ENCODE data around the gene TBX6. TPM values are rescaled to one million over a fixed set of nuclear protein-coding genes. Genes with fewer than 3 reads are reported as not detected.

Gene TBX6
- total and polyA plus RNA-seq, 10 donors, result 0.66 to 3.4 (median 1.8) TPM; not detected in 1

DNA sequence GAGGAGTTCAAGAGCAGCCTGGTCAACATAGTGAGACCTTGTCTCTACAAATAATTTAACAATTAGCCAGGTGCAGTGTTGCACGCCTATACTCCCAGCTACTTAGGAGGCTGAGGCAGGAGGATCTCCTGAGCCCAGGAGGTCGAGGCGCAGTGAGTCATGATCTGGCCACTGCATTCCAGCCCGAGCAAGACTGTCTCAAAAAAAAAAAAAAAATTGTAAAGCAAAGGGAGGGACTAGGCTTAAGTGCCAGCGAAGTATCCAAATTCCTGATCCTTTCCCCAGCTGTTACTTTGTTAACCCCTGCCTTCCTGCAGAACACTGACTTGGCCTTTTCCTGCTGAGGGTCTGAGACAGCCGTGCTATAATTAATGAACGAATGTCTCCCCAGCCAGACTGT, 18.9 kb upstream of the TBX6 start:
- TF ChIP-seq, protein P1, sequence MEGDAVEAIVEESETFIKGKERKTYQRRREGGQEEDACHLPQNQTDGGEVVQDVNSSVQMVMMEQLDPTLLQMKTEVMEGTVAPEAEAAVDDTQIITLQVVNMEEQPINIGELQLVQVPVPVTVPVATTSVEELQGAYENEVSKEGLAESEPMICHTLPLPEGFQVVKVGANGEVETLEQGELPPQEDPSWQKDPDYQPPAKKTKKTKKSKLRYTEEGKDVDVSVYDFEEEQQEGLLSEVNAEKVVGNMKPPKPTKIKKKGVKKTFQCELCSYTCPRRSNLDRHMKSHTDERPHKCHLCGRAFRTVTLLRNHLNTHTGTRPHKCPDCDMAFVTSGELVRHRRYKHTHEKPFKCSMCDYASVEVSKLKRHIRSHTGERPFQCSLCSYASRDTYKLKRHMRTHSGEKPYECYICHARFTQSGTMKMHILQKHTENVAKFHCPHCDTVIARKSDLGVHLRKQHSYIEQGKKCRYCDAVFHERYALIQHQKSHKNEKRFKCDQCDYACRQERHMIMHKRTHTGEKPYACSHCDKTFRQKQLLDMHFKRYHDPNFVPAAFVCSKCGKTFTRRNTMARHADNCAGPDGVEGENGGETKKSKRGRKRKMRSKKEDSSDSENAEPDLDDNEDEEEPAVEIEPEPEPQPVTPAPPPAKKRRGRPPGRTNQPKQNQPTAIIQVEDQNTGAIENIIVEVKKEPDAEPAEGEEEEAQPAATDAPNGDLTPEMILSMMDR (IDR thresholded peaks at IDR 0.05 in 8 of 11, conservative IDR thresholded peaks at IDR 0.05 in 3 of 11), result no peak
- TF ChIP-seq POLR2AphosphoS5 (IDR thresholded peaks at IDR 0.05), result no peak
- no peak for TF ChIP-seq POLR2A (IDR thresholded peaks at IDR 0.05)
- intact Hi-C loops (cut with DNase I; ENCODE audit: low total_unique reads), result no loop called here
- Histone ChIP-seq H3K27me3 (replicated peaks in 1 of 7) (no peaks in the 10 kb centered on the region), H3K4me1 (peaks cover 0 to 33% (median 9%) of the 10 kb centered on the region in 6 donors), H3K27ac (no peak overlapping the region), H3K9me3 (no peaks in the 10 kb centered on the region), H3K36me3 (peaks cover 0 to 100% (median 66%) of the 10 kb centered on the region in 6 donors), H3K4me3 (no peak overlapping the region)
- 70 to 91% (median 82%) methylated on average over 7 of the region's 7 CpGs for WGBS, 5 donors
- no peak for DNase-seq

DNA sequence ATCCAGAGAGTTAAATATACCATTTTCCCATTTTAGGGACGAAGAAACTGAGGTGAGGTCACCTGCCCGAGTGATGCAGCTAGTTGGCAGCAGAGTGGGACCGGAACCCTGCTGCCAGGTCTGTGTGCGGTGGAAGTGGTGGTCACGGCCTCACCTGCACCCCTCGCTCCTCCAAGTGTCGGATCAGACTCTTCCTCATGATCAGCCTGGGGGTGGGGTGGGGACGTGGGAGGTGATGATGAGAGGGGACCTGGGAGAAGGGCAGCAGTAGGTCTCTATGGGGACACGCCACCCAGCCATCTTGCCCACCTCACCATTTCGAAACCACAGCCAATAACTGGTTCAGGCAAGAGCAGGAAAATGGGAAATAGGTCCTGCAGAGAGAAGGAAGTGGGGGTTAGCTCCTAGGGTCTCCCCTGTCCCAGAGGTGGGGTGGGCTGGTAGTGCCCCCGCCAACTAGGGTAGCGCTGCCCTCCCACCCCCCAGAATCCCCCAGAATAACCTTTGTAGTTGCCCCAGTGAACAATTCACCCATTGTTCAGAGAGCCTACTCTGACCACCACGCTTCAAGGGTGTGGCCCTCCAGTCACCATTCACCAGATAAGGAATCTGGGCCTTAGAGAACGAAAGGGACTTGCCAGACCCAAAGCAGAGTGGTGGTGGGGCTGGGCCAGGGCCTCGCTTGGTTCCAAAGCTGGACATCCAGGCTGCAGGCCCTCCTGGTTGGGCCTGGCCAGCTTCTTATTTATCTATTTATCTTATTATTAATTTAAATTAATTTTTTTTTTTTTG, 16.5 kb upstream of the TBX6 start:
- no peaks in the 10 kb centered on the region for H3K9me3 ChIP-seq
- no peak for DNase-seq
- 80 to 92% (median 90%) methylated on average over 14 to 15 of the region's 15 CpGs for WGBS, 5 donors
- H3K27ac ChIP-seq, result no peak overlapping the region
- no peak overlapping the region for H3K4me3 ChIP-seq
- TF ChIP-seq POLR2A (IDR thresholded peaks at IDR 0.05) (no peak), POLR2AphosphoS5 (IDR thresholded peaks at IDR 0.05) (no peak)
- TF ChIP-seq, protein P1 (IDR thresholded peaks at IDR 0.05 in 8 of 11, conservative IDR thresholded peaks at IDR 0.05 in 3 of 11), result no peak
- no peaks in the 10 kb centered on the region for H3K27me3 ChIP-seq (replicated peaks in 1 of 7)
- peaks cover 3 to 95% (median 60%) of the 10 kb centered on the region in 6 donors for H3K36me3 ChIP-seq
- intact Hi-C loops (cut with DNase I; ENCODE audit: low total_unique reads), result no loop called here
- peaks cover 0 to 13% (median 3%) of the 10 kb centered on the region in 6 donors for H3K4me1 ChIP-seq

DNA sequence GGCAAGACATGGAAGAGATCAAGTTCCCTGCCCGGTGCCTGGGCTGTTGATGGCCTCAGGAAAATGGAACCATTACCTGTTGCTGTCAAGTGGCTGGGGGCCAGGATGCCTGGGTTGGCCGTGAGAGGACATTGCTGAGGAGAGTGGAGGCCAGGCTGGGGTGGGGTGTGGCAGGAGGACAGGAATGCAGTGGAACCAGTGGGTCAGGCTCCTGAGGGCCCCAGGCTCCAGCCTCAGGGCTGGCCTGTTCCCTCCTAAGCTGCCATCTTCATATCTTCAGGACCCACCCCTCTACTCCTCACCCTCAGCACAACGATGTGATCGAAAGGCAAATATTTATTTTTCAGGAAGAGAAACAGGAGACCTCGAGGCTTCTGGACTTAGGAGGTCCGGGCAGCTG, 12.8 kb upstream of the TBX6 start:
- no peak overlapping the region for H3K27ac ChIP-seq
- WGBS, 5 donors, result 85 to 93% (median 89%) methylated on average over 6 of the region's 6 CpGs
- H3K36me3 ChIP-seq, result peaks cover 3 to 62% (median 37%) of the 10 kb centered on the region in 6 donors
- no peaks in the 10 kb centered on the region for H3K27me3 ChIP-seq (replicated peaks in 1 of 7)
- H3K4me1 ChIP-seq, result no peaks in the 10 kb centered on the region
- intact Hi-C loops (cut with DNase I; ENCODE audit: low total_unique reads), result no loop called here
- no peak overlapping the region for H3K4me3 ChIP-seq
- TF ChIP-seq, protein P1 (IDR thresholded peaks at IDR 0.05 in 8 of 11, conservative IDR thresholded peaks at IDR 0.05 in 3 of 11), result no peak
- TF ChIP-seq POLR2AphosphoS5 (IDR thresholded peaks at IDR 0.05), result peak in 1 of 3 donors; percentile 18
- H3K9me3 ChIP-seq, result peaks cover 0 to 19% (median 5%) of the 10 kb centered on the region in 8 donors
- no peak for DNase-seq

DNA sequence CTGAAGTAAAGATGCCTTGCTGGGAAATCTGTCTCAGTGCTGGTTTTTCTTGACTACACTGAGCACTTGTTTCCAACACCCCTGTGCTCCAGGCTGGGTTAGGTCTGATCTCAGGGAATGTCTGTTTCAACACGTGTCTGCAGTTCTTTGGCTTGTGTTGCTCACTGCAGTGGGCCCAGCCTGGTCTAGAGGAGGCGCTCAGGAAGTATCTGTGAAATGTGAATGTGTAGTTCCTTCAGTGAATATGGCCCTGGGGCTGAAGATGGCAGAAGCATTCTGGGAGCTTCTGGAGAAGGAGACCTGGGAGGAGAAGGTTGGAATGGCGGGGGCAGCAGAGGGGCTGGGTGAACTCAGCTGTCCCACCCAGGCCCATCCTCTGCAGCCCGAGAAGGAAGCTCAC, 12.4 kb upstream of the TBX6 start:
- TF ChIP-seq, protein P1 (IDR thresholded peaks at IDR 0.05 in 8 of 11, conservative IDR thresholded peaks at IDR 0.05 in 3 of 11), result no peak
- no peak for TF ChIP-seq POLR2A (IDR thresholded peaks at IDR 0.05)
- no peak for TF ChIP-seq POLR2AphosphoS5 (IDR thresholded peaks at IDR 0.05)
- Histone ChIP-seq H3K36me3 (peaks cover 3 to 58% (median 35%) of the 10 kb centered on the region in 6 donors), H3K4me3 (no peak overlapping the region), H3K27me3 (replicated peaks in 1 of 7) (no peaks in the 10 kb centered on the region), H3K27ac (no peak overlapping the region), H3K4me1 (no peaks in the 10 kb centered on the region), H3K9me3 (peaks cover 0 to 23% (median 9%) of the 10 kb centered on the region in 8 donors)
- no peak for DNase-seq
- intact Hi-C loops (cut with DNase I; ENCODE audit: low total_unique reads), result no loop called here
- 83 to 96% (median 90%) methylated on average over 4 of the region's 4 CpGs for WGBS, 5 donors
